ENCODE results near the gene KLHL30.

- TF ChIP-seq CTCF (conservative IDR thresholded peaks at IDR 0.05; ENCODE audit: low read length) (no peak), EZH2phosphoT487 (IDR thresholded peaks at IDR 0.05; ENCODE audit: borderline replicate concordance, low read depth, low read length) (no peak)
Measured at GRCh38 chr2:238097988-238098871, 40.2 kb upstream of the KLHL30 start.
